ENCODE measurements around the gene PPIB. TPM values are rescaled to one million over a fixed set of nuclear protein-coding genes. Genes with fewer than 3 reads are reported as not detected.
A peak's percentile ranks its signal among the peaks of the same experiment; 100 is the strongest.
"Not testable (repeated sequence)": the region's sequence is repeated elsewhere in the genome, so short reads cannot be mapped to it uniquely, and the experiment has no call there.

Gene PPIB
- total and polyA plus RNA-seq, 8 donors = 116 to 582 (median 268) TPM

- TF ChIP-seq POLR2AphosphoS5 (IDR thresholded peaks at IDR 0.05) (no peak), EP300 (IDR thresholded peaks at IDR 0.05) (no peak), CTCF (IDR thresholded peaks at IDR 0.05) (no peak), POLR2A (IDR thresholded peaks at IDR 0.05) (no peak)
- H3K4me3 ChIP-seq = no peak overlapping the region
- peaks cover 35 to 56% (median 54%) of the 10 kb centered on the region in 4 donors for H3K36me3 ChIP-seq
- H3K4me1 ChIP-seq = peaks cover 8 to 51% (median 36%) of the 10 kb centered on the region in 4 donors
- H3K27ac ChIP-seq = peak overlapping the region in 3 of 5 donors; percentile 0 to 56 (median 22)
- no peak for DNase-seq
- no peaks in the 10 kb centered on the region for H3K27me3 ChIP-seq
- no peaks in the 10 kb centered on the region for H3K9me3 ChIP-seq
- WGBS, 5 donors = 78 to 93% (median 91%) methylated on average over 1 of the region's 1 CpG
- intact Hi-C loops (cut with DNase I; ENCODE audit: low total_unique reads) = no loop called here
Measured at GRCh38 chr15:64112904-64113303, 49.9 kb downstream of the PPIB start.

GRCh38 chr15:64112073-64112772, 50.6 kb downstream of the PPIB start:
- peaks cover 8 to 54% (median 42%) of the 10 kb centered on the region in 4 donors for H3K4me1 ChIP-seq
- peaks cover 30 to 49% (median 48%) of the 10 kb centered on the region in 4 donors for H3K36me3 ChIP-seq
- intact Hi-C loops (cut with DNase I; ENCODE audit: low total_unique reads) = no loop called here
- 33 to 56% (median 42%) methylated on average over 4 of the region's 4 CpGs for WGBS, 5 donors
- H3K4me3 ChIP-seq = no peak overlapping the region
- peak in 1 of 2 donors; percentile 59 for DNase-seq
- peak overlapping the region in 4 of 5 donors; percentile 23 to 56 (median 36) for H3K27ac ChIP-seq
- H3K27me3 ChIP-seq = no peaks in the 10 kb centered on the region
- H3K9me3 ChIP-seq = no peaks in the 10 kb centered on the region
- TF ChIP-seq POLR2AphosphoS5 (IDR thresholded peaks at IDR 0.05) = peak in 1 of 3 donors; percentile 27
- TF ChIP-seq EP300 (IDR thresholded peaks at IDR 0.05) = no peak
- TF ChIP-seq POLR2A (IDR thresholded peaks at IDR 0.05) = no peak
- no peak for TF ChIP-seq CTCF (IDR thresholded peaks at IDR 0.05)

DNA sequence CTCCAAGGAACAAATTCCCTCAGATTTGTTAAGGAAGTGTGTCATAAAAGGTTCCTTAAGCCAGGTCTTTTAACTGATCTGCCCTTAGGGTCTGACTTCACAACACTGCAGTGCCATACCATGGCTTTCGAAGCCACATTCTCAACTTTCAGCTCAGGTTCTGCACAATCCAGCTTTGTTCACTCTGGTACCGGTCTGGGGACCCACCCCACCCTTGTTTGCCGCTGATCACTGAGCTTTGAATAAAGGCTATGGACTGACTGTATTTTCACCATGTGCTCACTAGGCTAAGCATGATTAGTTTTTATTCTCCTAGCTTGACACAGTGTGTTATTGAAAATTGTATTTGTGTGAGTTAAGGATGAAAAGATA, 51.2 kb downstream of the PPIB start:
- no peaks in the 10 kb centered on the region for H3K9me3 ChIP-seq
- peaks cover 8 to 58% (median 45%) of the 10 kb centered on the region in 4 donors for H3K4me1 ChIP-seq
- H3K27me3 ChIP-seq = no peaks in the 10 kb centered on the region
- 35 to 54% (median 40%) methylated on average over 3 of the region's 3 CpGs for WGBS, 5 donors
- peaks cover 26 to 44% (median 42%) of the 10 kb centered on the region in 4 donors for H3K36me3 ChIP-seq
- intact Hi-C loops (cut with DNase I; ENCODE audit: low total_unique reads) = no loop called here
- peak overlapping the region; percentile 18 to 56 (median 28) for H3K27ac ChIP-seq
- no peak for DNase-seq
- TF ChIP-seq POLR2A (IDR thresholded peaks at IDR 0.05) = no peak
- H3K4me3 ChIP-seq = no peak overlapping the region

DNA sequence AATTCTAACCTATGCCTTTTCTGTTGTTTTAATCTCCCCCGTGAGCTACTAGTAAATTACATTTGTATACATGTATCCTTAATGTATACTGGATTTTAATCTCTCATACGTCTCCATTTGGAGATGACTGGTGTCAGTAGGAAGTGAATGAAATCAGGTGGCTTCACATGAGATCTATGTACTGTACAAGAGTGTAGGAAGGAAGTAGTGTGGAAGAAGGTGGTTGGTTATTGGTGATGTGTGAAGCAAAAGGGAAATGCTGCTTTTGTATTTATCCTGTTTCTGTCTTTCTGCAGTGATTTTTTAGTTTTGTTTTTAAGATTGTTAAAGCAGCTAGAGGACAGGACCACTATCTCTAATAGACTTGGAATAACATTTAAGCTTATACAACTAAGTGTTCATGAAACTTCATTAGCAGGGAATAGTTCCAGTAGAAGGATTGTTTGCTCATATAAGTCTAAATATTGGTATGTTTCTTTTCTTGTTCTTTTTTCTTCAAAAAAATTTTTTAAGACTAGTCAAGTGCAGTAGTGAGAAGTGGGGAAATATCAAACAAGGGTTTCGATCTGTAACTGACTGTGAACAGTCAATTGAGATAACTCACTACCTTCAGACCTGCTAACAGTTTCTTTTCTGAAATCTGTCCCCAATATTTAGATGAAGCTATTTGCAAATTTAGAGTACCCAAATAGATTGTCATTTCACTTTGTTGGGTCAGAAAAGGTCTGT, 51.7 kb downstream of the PPIB start:
- no peak for TF ChIP-seq POLR2A (IDR thresholded peaks at IDR 0.05)
- no peak for TF ChIP-seq CTCF (IDR thresholded peaks at IDR 0.05)
- no peak for TF ChIP-seq POLR2AphosphoS5 (IDR thresholded peaks at IDR 0.05)
- TF ChIP-seq EP300 (IDR thresholded peaks at IDR 0.05) = no peak
- Histone ChIP-seq H3K9me3 (no peaks in the 10 kb centered on the region), H3K4me1 (peaks cover 8 to 63% (median 48%) of the 10 kb centered on the region in 4 donors), H3K4me3 (no peak overlapping the region), H3K27me3 (no peaks in the 10 kb centered on the region), H3K27ac (peak overlapping the region in 4 of 5 donors; percentile 23 to 56 (median 36)), H3K36me3 (peaks cover 21 to 38% (median 37%) of the 10 kb centered on the region in 4 donors)
- intact Hi-C loops (cut with DNase I; ENCODE audit: low total_unique reads) = no loop called here
- no peak for DNase-seq
- 67 to 77% (median 68%) methylated on average over 3 of the region's 3 CpGs for WGBS, 5 donors

DNA sequence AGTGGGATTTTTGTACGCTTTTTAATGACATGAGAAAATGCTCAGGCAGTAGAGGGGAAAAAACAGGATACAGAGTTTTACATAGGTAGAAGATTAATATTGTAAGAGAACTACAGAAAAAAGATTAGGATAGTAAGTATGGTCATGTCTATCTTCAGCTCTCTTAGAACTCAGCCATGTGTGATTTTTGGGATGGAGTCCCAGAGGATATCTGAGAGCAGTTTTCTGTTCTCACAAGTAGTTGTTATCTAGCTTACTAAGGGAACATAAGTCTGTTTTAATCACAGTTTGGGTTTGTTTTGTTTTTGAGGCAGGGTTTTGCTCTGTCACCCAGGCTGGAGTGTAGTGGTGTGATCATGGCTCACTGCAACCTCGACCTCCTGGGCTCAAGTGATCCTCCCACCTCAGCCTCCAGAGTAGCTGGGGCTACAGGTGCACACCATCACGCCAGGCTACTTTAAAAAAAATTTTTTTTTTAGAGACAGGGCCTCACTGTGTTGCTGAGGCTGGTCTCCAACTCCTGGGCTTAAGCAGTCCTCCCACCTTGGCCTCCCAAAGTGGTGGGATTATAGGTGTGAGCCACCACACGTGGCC, 52.6 kb downstream of the PPIB start:
- DNase-seq; H3K27me3 ChIP-seq; H3K4me3 ChIP-seq; H3K9me3 ChIP-seq; intact Hi-C loops (cut with DNase I; ENCODE audit: low total_unique reads): not testable (repeated sequence)
- Histone ChIP-seq H3K4me1 (peaks cover 14 to 73% (median 56%) of the 10 kb centered on the region in 4 donors), H3K36me3 (peaks cover 18 to 29% (median 27%) of the 10 kb centered on the region in 4 donors), H3K27ac (peak overlapping the region in 3 of 5 donors; percentile 13 to 56 (median 32))
- 92 to 96% (median 95%) methylated on average over 4 of the region's 4 CpGs for WGBS, 5 donors

All from stomach (tissue), 9 donors.